Heart left ventricle (tissue), 16 donors: ENCODE measurements around the gene CYP4X1. TPM values are rescaled to one million over a fixed set of nuclear protein-coding genes. Genes with fewer than 3 reads are reported as not detected.

Source experiments
- ATAC-seq, 4 donors: fragments of 200-7000 bp; cut with Tn5 transposase; one replicate each; pipeline ENCODE4 v1.9.1; 2020 to 2022; ENCODE audit warnings: moderate library complexity in 4 of 4, mild to moderate bottlenecking in 3 of 4, moderate number of reproducible peaks in 1 of 4
- DNase-seq, 5 donors: peaks; one replicate each; pipeline ENCODE4 v3.0.0-alpha.2; 2020
- H3K27ac ChIP-seq, 12 donors: fragments of 200-600 bp; sonication (generic) in 4 of 12; one replicate each; pipeline versions ENCODE4 v1.5.0 to v1.8.0; 2016 to 2022; ENCODE audit warnings: mild to moderate bottlenecking in 2 of 12
- H3K27me3 ChIP-seq, 9 donors: fragments of 200-600 bp; sonication (generic) in 2 of 9; one replicate each; pipeline versions ENCODE4 v1.5.1 to v1.8.0; 2016 to 2022; ENCODE audit warnings: mild to moderate bottlenecking in 3 of 9
- H3K36me3 ChIP-seq, 9 donors: fragments of 200-600 bp; sonication (generic) in 2 of 9; one replicate each; pipeline versions ENCODE4 v1.5.0 to v1.8.0; 2018 to 2022; ENCODE audit warnings: mild to moderate bottlenecking in 2 of 9
- H3K4me1 ChIP-seq, 12 donors: fragments of 200-600 bp; sonication (generic) in 4 of 12; one replicate each; pipeline versions ENCODE4 v1.5.0 to v1.8.0; 2016 to 2022; ENCODE audit warnings: mild to moderate bottlenecking in 3 of 12
- H3K4me3 ChIP-seq, 12 donors: fragments of 200-600 bp; sonication (generic) in 4 of 12; one replicate each; pipeline versions ENCODE4 v1.5.0 to v1.8.0; 2017 to 2022; ENCODE audit warnings: mild to moderate bottlenecking in 9 of 12, moderate library complexity in 4 of 12
- H3K9me3 ChIP-seq, 12 donors: fragments of 200-600 bp; sonication (generic) in 4 of 12; one replicate each; pipeline versions ENCODE4 v1.5.0 to v1.8.0; 2016 to 2022; ENCODE audit warnings: mild to moderate bottlenecking in 1 of 12
- CTCF ChIP-seq, 12 donors: fragments of 200-600 bp; sonication (generic) in 4 of 12; IDR thresholded peaks; one replicate each; pipeline versions ENCODE4 v1.5.0 to v1.8.0; 2018 to 2022; ENCODE audit warnings: antibody characterized with exemption in 12 of 12, mild to moderate bottlenecking in 5 of 12
- POLR2A ChIP-seq, 2 donors: fragments of 450-650 bp; IDR thresholded peaks; one replicate each; pipeline ENCODE4 v1.6.1; 2017; ENCODE audit warnings: antibody characterized with exemption in 2 of 2, mild to moderate bottlenecking in 2 of 2, moderate library complexity in 2 of 2
- WGBS, 4 donors: extraction: QIAGEN DNeasy Blood & Tissue Kit in 2 of 4; methylation state at CpG; one replicate each; pipeline versions ENCODE4 v1.1.5 to v1.1.7; 2013 to 2018; 5-methylcytosine and 5-hydroxymethylcytosine counted together
- intact Hi-C, 10 donors: fragments of 100-400 bp; cut with DNase I; formaldehyde crosslinking; loops; one replicate each; pipeline versions ENCODE4 v1.11.1 to v1.14.2; 2022
- polyA plus RNA-seq, 2 donors: library from polyadenylated mRNA; stranded (reverse); fragments of 200-250 nt; gene quantifications; one replicate each; pipeline ENCODE4 v1.2.3, GENCODE V29; 2013
- total RNA-seq, 9 donors: library from RNA; depleted of rRNA in 2 of 9; stranded (reverse); fragments of >200 nt in 2 of 9; fragmentation: NEBNext Ultra II Directional in 3 of 9; extraction: Animal tissue kit (Norgen Biotek cat#: 25700) in 3 of 9; gene quantifications; one replicate each; pipeline versions ENCODE4 v1.1.0 to v1.2.4, GENCODE V29; 2016 to 2023
- donor health status: ischemic (EF 13 %, LVEDD 7.1; RV severe dilation, severe dysfunction).
- donor health status: healthy with polysubstance abuse.
- donor health status: DM: no; HTN: yes; CAD: no.
- donor health status: DM: no; HTN: no; CAD: no.
- donor health status: ischemic (EF 25% LVEDD 6.9; RV normal size, moderate dysfunction).
- donor health status: ischemic (EF 25% LVEDD 5.7; RV mildly dilated, moderate dysfunction).
- donor health status: healthy.
- donor health status: DM: yes; HTN: yes; CAD: no.
- donor health status: ischemic (EF 35%, LVEDD 5.7; RV mildly dilated, moderate dysfunction).
- donor health status: nonischemic (EF 11% LVEDD 7.7; RV severe dilation, severe dysfunction).
- donor health status: DM: yes; HTN: yes; CAD: no.
- donor health status: PGD.
- donor health status: ischemic (EF 29% LVEDD 5.4; RV normal size, mild dysfunction).
- donor health status: nonischemic (EF 23%, LVEDD 6.1; RV moderate dilation, normal function).

Gene CYP4X1
- total and polyA plus RNA-seq, 11 donors: 0.81 to 4.2 (median 1.6) TPM

- Histone ChIP-seq H3K4me3 (no peak overlapping the region), H3K4me1 (peaks cover 0 to 33% (median 10%) of the 10 kb centered on the region in 12 donors), H3K27ac (peak overlapping the region in 9 of 12 donors; percentile 9 to 64 (median 43)), H3K36me3 (peaks cover 0 to 17% (median 0%) of the 10 kb centered on the region in 9 donors), H3K9me3 (no peaks in the 10 kb centered on the region), H3K27me3 (peaks cover 0 to 9% (median 0%) of the 10 kb centered on the region in 9 donors)
- WGBS, 4 donors: 27 to 37% (median 30%) methylated on average over 3 of the region's 3 CpGs
- DNase-seq (no peak), ATAC-seq (peak; percentile 74 to 91 (median 86))
- intact Hi-C loops: no loop called here
- no peak for TF ChIP-seq CTCF (IDR thresholded peaks at IDR 0.05)
- TF ChIP-seq POLR2A (IDR thresholded peaks at IDR 0.05): no peak
Observed at GRCh38 chr1:47031059-47031458, 7.6 kb downstream of the CYP4X1 start.

GRCh38 chr1:47031585-47031984 lies 8.1 kb downstream of the CYP4X1 start:
- DNase-seq: peak in 2 of 5 donors; percentile 37 to 43

GRCh38 chr1:47036764-47037163 lies 13.3 kb downstream of the CYP4X1 start:
- intact Hi-C loops: no loop called here
- Histone ChIP-seq H3K9me3 (no peaks in the 10 kb centered on the region), H3K27ac (no peak overlapping the region), H3K4me3 (no peak overlapping the region), H3K27me3 (no peaks in the 10 kb centered on the region), H3K4me1 (peaks cover 0 to 6% (median under 1%) of the 10 kb centered on the region in 12 donors), H3K36me3 (peaks cover 0 to 25% (median 0%) of the 10 kb centered on the region in 9 donors)
- no peak for TF ChIP-seq POLR2A (IDR thresholded peaks at IDR 0.05)
- TF ChIP-seq CTCF (IDR thresholded peaks at IDR 0.05): no peak
- WGBS, 4 donors: 87 to 92% (median 90%) methylated on average over 1 of the region's 1 CpG
- ATAC-seq (no peak), DNase-seq (no peak)

More at GRCh38 chr1:47031585-47031984, 8.1 kb downstream of the CYP4X1 start:
- WGBS, 4 donors: 60 to 70% (median 64%) methylated on average over 3 of the region's 3 CpGs
- intact Hi-C loops: no loop called here
- Histone ChIP-seq H3K9me3 (no peaks in the 10 kb centered on the region), H3K4me1 (peaks cover 0 to 33% (median 10%) of the 10 kb centered on the region in 12 donors), H3K4me3 (no peak overlapping the region), H3K27ac (peak overlapping the region in 6 of 12 donors; percentile 35 to 63 (median 44)), H3K27me3 (peaks cover 0 to 7% (median 0%) of the 10 kb centered on the region in 9 donors), H3K36me3 (peaks cover 0 to 17% (median 0%) of the 10 kb centered on the region in 9 donors)
- TF ChIP-seq CTCF (IDR thresholded peaks at IDR 0.05) (no peak), POLR2A (IDR thresholded peaks at IDR 0.05) (no peak)
- ATAC-seq: peak in 2 of 4 donors; percentile 59 to 78

- no peak for TF ChIP-seq POLR2A (IDR thresholded peaks at IDR 0.05)
- no peak for TF ChIP-seq CTCF (IDR thresholded peaks at IDR 0.05)
Observed at GRCh38 chr1:47059376-47059775, 35.9 kb downstream of the CYP4X1 start.

More at GRCh38 chr1:47059376-47059775, 35.9 kb downstream of the CYP4X1 start:
- 63 to 77% (median 69%) methylated on average over 1 of the region's 1 CpG for WGBS, 4 donors
- ATAC-seq (no peak), DNase-seq (no peak)
- intact Hi-C loops: no loop called here
- Histone ChIP-seq H3K27me3 (no peaks in the 10 kb centered on the region), H3K9me3 (peaks cover 0 to 30% (median 8%) of the 10 kb centered on the region in 12 donors), H3K36me3 (no peaks in the 10 kb centered on the region), H3K27ac (no peak overlapping the region), H3K4me1 (no peaks in the 10 kb centered on the region), H3K4me3 (no peak overlapping the region)
